OCI-LY3 (cell line): Measurements from ENCODE around the gene IGFL2.

Experiments used
- CTCF ChIP-seq: fragments of 200-600, 300-600 bp; sonication (generic); IDR thresholded peaks from 2 replicates; pipeline ENCODE4 v1.5.1; 2014; ENCODE audit warnings: antibody characterized with exemption, low read length, low read depth
- EZH2phosphoT487 ChIP-seq: fragments of 200-600 bp; shearing (Covaris generic); IDR thresholded peaks from 2 replicates; pipeline ENCODE4 v1.6.1; 2018; ENCODE audit warnings: antibody characterized with exemption, mixed run types, low read depth

- TF ChIP-seq CTCF (no peak), EZH2phosphoT487 (no peak)
These were observed 15.4 kb upstream of the IGFL2 start for GRCh38 chr19:46132508-46133100.
